Myocyte (in vitro differentiated cells): ENCODE results near the gene ADK. TPM values are rescaled to one million over a fixed set of nuclear protein-coding genes. Genes with fewer than 3 reads are reported as not detected.

Experiments used
- DNase-seq: peaks from one replicate; pipeline ENCODE4 v3.0.0-alpha.2; 2012; ENCODE audit warnings: low read depth
- total RNA-seq: library from RNA; depleted of rRNA; stranded (reverse); fragments of >200 nt; gene quantifications from 2 replicates; pipeline ENCODE4 v1.2.3, GENCODE V29; 2014

The ADK gene
- total RNA-seq, 1 donor from 2014 or later: 65.4 TPM

DNA sequence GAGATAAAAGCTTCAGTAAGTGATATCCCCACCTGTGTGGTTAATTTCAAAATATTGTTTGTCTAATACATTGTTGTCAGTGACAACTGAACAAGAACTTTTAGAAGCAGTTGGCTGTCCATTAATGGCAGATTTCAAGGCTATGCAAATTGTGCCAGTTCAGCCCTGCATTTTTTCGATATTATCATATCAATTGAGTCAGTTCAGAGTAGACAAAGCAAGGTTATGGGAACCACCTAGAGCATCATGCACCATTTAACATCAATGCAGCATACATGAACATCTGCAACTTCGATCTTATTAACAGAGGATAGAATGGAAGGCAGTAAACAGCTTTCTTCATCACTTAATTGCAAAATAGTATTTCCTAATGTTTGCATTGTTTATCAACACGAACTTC is 494.7 kb downstream of the ADK start:
- DNase-seq: no peak

DNA sequence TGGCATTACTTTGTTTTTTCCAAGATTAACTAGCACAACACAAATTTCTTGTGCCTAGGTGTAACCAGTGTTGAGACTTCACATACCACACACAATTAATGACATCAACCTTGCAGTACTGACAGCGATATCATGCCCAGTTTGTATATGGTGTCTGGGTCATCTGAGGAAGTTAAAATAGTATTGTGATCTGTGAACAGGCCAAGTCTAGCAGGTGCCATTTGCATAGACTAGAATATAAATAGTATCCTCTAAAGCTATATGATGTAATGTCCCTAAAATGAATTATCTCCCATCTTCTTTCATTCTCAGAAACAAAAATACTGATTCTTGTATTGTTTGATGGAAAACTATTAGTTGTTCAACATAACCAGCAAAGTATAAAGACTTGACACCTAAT is 499.6 kb downstream of the ADK start:
- DNase-seq: no peak

DNA sequence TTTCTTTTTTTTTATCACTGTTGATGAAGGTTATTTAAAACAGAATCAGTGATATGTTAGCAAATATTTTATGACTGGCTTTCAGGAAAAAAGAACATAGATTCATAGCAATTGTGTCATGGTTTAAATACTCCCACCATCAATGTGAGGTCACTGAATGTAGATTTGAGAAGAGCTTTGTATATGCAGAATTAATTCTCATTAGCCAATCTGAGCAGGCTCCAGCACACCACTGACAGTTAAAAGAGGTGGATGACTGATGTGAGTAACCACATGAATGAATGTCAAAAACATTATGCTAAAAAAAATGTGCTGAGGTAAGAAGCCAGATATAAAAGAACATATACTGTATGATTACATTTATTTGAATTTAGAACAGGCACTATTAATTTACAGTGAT is 500.5 kb downstream of the ADK start:
- no peak for DNase-seq

DNA sequence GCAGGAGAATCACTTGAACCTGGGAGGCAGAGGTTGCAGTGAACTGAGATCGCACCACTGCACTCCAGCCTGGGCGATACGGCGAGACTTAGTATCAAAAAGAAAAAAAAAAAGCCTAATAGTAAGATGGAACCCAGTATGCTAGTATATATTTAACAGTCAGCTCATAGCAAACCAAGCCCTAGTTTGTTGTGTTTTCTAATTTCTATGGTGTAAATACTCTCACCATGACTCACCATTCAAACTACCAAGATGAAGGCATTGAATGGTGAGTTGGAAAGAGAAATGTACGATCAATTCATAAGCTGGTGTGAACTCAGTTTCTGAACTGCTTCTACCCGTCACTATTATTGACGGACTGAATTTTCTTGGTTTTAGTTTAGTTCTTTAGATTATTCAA is 501.6 kb downstream of the ADK start:
- no peak for DNase-seq

DNA sequence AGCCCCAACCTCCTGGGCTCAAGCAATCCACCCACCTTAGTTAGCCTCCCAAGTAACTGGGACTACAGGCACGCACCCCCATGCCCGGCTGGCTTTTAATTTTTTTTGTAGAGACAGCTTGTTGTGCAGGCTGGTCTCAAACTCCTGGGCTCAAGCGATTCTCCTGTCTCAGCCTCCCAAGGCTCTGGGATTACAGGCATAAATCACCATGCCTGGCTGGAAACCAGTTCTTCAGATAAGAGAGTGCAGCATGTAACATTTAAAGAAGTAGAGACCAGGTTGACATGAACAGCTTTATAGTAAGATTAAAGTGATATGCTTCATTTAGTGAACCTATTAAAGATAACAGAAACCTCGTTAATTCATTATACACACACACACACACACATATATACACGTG is 507.5 kb downstream of the ADK start:
- DNase-seq: no peak

DNA sequence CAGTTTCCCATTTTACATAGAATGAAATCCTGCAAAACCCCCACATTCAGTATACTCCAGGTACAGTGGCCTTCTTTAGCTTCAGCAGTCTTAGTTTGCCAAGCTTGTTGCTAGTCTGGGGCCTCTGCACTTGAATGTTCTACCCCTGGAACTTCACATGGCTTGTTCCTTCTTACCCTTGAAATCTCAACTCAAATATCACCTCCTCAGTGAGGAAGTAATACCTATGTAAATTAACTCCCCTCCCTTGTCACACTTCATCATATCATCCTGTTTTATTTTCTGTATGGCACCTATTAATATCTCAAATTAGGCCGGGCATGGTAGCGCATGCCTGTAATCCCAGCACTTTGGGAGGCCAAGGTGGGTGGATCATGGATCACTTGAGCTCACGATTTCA is 511.6 kb downstream of the ADK start:
- DNase-seq: no peak

DNA sequence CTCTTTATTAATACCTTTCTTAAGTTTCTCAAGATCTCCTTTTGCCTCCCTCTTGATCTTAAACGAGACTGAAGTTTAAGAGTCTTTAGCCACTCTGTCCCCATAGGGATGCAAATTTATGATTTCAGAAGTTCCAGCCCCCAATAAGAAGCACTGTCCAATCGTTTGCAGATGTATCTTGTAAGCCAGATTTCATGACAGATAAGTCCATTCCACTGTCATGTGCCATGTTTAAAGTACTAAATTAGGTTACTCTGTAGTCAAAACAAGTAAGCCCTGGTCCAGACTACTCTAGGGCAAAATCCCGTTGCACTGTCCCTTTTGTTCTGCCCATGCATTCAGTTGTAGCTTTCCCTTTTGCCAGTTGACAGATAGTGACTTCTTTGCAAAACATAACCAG is 518.2 kb downstream of the ADK start:
- no peak for DNase-seq

DNA sequence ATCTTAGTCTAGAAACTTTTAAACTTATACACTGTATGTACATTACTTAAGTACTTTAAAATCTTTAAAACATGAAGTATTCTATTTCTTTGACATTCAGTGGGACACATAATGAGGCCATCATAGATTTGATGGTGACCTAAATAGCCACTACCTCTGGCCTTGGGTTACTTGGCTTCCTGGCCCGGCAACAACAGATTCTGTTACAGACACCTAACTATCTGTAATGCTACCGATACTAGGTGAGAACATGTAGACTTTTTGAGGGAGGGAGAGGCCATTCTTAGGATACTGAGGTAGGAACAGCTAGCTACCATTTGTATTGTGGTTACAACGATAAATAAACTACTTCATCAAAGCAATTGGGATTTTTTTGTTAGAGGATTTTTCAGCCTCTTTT is 520.7 kb downstream of the ADK start:
- no peak for DNase-seq

DNA sequence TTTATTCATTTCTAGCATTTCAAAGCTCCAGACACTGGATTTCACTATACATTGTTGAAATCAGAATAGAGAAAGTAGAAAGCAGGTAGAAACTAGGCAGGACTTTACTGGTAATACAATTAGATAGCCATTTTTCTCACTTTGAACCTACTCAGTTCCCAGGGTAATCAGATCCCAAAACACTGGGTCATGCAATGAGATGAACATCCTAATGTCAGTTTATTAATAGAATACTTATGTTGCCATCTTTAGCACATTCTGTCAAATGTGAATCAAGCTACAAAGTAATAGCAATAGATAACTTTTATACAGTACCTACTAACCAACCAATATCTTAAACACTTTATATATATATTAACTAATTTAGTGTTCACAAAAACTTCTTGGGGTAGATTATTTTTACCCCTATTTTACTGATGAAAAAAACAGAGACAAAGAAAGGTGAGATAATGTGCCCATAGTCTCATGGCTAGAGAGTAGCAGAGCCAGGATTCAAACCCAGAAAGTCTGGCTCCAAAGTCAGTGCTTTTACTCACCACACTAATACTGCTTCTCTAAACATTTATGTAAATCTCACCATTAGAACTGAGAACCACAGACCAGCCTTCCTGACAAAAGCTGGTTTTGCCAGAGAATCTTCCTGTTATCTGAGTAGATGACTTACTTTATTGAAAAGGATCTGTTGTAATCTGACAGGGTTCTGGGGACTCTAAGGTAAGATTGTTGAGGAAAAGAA is 521.6 kb downstream of the ADK start:
- DNase-seq: no peak

DNA sequence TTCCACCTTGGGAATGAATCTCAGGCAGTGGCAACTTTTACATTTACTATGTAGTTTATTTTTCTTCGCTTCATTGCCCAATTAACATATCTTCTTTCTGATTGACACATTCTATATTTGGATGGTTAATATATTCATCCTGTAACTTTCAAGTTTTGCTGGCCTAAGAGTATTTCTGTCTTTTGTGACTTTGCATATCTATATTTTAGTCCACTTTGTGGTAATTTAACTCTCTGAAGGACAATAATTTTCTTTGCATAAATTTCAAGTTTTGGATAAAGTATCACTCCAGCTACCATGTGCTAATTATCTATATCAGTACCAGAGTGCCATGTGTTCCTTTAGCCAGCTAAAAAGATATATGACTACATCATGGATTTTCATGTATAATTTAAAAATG is 523.9 kb downstream of the ADK start:
- DNase-seq: no peak

DNA sequence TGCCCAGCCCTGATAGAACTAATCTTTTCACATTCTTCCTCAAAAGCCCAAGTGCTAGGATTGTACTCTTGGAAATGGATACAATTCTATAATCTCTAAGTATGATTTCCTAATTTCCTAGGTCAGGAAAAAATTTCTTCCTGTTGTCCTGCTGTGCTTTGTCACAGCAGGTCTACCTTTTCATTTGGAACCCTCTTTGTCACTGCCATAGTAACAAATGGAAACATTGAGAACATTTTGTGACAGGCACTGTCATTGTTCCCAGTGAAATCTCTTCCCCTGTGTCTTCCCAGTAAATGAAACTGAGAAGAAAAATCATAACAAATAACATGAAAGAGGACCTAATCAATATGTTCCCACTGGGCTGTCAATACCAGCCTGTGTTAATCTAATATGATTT is 524.5 kb downstream of the ADK start:
- DNase-seq: no peak

DNA sequence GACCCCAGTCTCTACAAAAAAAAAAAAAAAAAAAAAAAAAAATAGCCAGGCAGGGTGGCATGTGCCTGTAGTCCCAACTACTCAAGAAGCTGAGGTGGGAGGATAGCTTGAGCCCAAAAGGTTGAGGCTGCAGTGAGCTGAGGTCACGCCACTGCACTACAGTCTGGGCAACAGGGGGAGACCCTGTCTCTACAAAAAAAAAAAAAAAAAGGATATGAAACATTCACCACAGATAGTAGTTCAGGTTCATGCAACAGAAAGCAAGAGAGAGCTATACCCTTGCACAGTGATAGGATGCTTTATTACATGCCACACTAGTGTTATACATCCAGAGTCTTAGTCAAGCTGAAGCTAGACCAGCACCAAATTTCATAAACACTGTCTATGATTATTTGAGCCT is 526.9 kb downstream of the ADK start:
- DNase-seq: no peak

DNA sequence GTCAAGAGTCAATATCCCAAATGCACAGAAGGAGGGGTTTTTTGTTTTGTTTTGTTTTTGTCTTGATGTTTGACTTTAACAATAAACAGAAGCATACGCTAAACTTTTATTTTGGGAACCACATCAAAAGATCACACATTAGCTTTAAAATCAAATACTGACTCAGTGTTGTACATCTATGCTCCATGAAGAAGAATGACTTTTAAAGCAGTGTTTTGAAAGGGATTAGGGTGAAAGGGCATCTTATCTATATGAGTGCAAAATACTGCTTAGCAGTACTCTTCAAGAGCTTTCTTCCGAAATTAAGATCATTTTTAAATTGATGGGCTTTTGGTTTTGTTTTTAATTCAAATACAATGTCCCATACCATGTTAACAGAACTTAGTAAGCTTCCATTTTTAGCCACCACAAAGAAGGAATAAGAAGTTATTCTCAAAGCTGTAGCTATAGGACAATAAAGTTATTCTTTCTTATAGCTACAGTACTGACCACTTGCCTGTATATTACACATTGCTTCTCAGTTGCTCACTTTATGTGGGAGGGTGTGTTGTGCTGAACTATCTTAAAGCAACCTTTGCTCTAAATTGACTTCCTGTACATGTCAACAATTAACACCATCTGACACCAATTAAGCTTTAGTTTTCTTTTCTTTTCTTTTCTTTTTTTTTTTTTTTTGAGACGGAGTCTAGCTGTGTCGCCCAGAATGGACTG is 531.1 kb downstream of the ADK start:
- no peak for DNase-seq

DNA sequence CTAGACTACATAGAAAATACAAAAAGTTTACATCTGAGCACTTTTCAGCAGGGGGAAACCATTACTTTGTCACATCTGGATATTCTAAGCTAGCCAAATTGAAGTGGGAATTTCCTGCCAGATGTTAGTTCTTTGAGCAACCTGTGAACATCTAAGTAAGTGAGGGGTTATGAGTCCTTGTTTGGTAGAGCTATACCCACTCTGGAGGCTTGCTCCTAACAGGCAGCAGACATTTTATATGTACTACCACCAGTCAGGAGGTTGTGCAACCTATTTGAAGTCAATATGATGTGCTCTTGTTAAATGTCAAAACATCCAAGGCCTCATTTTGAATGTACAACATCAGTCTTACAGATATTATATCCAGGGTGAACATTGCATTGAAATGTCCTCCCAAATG is 532.0 kb downstream of the ADK start:
- DNase-seq: no peak

DNA sequence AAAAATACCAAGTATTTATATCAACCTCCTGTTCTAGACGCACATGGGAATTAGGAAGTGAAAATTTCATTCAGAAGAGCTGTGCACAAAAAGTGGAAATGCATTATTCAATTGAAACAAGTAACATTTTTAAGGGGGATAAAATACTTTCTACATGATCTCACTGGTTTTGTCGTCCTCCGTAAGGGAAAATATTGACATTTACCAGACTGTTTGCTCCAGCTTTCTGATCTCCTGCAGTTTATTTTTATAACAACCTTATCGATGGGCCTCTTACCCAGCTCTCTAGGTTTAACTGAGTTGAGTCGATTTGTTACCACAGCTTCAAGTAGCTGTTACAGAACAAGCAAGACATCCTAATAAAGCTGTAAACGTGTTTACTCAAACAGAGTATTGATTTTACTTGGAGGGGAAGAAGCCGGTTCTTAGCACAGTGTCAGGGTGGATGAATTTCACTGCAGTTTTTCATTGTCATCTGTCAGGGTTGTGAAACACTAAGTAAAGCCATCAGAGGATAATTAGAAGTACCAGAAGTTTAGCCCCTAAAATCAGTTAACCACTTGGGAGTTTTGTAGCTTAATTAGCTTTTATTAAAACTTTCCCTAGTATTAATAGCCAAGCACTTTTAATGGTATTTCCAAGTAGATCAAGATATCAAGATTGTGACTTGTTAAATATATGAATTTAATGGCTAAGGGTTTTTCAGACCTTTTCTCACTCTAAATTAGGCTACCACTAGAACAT is 532.8 kb downstream of the ADK start:
- no peak for DNase-seq

DNA sequence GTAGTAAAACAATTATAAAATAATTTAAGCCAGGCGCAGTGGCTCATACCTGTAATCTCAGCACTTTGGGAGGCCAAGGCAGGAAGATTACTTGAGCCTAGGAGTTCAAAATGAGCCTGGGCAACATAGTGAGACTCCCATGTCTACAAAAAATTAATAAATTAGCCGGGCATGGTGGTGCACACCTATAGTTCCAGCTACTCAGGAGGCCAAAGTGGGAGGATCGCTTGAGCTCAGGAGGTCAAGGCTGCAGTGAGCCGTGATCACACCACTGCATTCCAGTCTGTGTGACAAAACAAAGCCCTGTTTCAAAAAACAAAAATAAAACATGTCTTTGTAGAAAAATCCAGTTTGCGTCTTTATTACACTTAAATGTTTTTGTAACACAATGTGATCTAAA is 533.4 kb downstream of the ADK start:
- no peak for DNase-seq

DNA sequence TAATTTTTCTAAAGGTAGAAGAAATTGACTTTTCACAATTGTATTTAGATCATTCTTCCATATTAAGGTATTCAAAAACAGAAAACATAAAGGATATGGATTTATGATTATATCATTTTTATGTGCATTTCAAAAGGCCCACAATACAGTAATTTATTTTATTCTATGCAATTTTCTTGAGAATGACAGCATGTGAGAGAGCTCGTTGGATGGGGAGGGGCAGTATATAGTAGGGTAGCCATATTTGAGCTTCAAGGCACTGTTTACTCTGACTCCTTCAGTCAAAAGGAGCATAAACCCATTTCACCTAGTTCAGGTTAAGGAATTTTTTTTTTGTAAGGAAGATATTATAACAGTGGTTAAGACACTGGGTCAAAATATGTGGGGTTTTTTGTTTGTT is 534.5 kb downstream of the ADK start:
- DNase-seq: no peak

DNA sequence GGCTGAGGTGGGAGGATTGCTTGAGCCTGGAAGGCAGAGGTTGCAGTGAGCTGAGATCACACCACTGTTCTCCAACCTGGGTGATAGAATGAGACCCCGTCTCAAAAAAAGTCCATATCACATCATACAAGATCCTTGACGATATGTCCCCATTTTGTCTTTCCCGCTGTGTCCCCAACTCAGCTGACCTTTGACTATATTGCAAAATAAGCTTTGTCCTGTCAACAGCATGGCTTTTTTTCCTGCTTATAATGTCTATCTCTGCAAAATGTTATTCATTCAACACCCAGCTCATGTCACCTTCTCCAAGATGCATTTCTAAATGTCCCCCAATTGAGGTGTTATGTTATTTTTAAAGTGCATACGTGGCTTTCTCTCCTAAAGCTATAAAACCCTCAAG is 539.4 kb downstream of the ADK start:
- no peak for DNase-seq

DNA sequence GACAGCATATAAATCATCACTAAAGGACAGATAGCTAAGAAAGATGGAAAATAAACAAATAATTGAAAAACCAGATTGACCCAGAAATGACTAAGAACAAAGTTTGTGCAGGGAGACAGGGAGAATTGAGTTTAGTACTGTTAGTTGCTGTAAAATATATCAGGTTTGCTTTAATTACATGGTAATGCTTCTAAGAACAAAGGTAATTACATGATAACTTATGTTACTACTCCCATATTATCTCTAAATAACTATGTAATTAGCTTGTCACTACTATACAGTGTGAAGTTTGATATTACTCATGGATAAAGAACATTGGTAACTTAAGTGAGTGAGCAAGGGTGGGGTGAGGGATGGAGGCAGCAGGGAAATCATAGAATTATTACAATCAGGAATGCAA is 540.1 kb downstream of the ADK start:
- DNase-seq: no peak

DNA sequence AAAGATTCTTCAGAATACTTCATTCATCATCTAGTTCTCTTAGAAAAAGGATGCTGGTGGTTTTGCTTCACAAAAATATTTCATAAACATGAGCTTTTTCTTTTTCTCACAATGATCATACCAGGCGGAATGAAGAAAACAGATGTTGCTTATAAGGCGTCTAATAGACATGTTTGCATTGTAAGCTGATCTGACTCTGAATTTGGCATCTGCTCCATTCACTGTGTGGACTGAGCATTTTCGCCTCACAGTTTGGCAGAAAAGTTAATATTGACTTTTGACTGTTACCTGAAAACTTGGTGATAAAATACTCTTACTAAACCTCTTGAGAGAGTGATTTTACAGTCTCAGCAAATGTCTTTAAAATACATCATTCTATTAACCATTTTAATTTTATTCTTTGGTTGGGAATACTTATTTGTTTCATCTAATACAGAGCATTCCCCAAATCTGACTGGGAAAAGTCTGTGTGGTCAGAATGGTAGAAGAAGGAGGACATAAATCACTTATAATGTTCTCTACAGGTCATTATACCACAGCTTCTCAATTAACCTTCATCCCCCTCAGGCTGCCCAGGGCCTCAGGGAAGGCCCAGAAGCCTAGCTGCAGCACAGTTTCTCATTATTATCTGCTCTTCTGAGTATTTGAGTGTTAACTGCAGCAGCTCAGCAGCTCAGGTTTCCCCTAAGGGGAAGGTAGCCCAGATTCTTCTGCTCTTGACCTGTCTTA is 553.8 kb downstream of the ADK start:
- DNase-seq: peak; percentile 16

DNA sequence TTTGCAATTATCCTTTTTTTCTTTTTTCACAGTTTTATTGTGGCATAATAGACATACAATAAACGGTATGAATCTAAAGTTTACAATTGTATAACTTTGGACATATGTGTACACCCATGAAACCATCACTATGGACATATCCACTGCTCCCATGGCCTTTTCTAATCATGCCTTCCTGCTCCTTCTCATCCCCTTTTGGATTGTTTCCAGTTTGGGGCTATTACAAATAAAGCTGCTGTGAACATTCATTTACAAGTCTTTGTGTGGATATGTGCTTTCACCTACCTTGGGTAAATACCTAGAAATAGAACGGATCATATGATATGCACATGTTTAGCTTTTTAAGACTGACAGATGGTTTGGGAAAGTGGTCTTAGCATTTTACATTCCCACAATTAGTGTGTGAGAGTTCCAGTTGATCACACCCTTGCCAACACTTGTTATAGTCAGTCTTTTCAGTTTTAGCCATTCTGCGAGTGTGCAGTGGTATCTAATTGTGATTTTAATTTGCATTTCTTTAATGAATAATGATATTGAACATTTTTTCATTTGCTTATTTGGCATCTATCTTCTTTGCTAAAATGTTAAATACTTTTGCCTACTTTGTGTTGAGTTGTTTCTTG is 554.4 kb downstream of the ADK start:
- no peak for DNase-seq
